ENCODE data around the gene LAPTM4A.

DNA sequence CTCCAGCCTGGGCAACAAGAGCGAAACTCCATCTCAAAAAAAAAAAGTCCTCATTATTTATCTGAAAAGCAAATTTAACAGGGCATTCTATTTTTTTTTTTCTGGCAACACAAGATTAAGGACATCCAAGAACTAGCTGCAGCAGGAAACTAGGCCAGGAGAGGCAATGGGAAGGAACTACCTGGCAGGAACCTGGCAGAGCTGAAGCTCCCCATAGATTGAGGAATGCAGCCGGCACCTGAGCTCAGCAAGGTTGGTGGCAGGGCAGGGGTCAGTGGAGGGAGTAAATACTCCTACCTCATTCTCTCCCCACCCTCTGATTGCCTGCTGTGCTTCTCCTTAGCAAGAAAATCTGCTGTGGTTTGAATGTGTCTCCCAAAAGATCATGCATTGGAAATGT is 30.4 kb upstream of the LAPTM4A start:
- TF ChIP-seq, protein P1, sequence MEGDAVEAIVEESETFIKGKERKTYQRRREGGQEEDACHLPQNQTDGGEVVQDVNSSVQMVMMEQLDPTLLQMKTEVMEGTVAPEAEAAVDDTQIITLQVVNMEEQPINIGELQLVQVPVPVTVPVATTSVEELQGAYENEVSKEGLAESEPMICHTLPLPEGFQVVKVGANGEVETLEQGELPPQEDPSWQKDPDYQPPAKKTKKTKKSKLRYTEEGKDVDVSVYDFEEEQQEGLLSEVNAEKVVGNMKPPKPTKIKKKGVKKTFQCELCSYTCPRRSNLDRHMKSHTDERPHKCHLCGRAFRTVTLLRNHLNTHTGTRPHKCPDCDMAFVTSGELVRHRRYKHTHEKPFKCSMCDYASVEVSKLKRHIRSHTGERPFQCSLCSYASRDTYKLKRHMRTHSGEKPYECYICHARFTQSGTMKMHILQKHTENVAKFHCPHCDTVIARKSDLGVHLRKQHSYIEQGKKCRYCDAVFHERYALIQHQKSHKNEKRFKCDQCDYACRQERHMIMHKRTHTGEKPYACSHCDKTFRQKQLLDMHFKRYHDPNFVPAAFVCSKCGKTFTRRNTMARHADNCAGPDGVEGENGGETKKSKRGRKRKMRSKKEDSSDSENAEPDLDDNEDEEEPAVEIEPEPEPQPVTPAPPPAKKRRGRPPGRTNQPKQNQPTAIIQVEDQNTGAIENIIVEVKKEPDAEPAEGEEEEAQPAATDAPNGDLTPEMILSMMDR (IDR thresholded peaks at IDR 0.05) = no peak
- no peak for TF ChIP-seq POLR2A (IDR thresholded peaks at IDR 0.05)

Data from Peyer's patch (tissue), 4 donors.